ENCODE data around the gene FLRT1.

FLRT1 gene

GRCh38 chr11:64029773-64030172 lies 6.0 kb upstream of the FLRT1 start:
- Histone ChIP-seq H3K27me3 (ENCODE audit: insufficient read depth, low read length, poor library complexity) (peaks cover 3% of the 10 kb centered on the region), H3K56ac (ENCODE audit: low read length) (no peak overlapping the region), H3K4ac (ENCODE audit: low read depth, low read length) (no peak overlapping the region), H2BK15ac (replicated peaks; ENCODE audit: low read depth) (no peak overlapping the region), H3K18ac (ENCODE audit: low read length) (no peak overlapping the region), H3K9ac (ENCODE audit: low read length) (no peak overlapping the region), H3K79me1 (ENCODE audit: low read length) (no peaks in the 10 kb centered on the region), H4K5ac (ENCODE audit: low read length) (no peak overlapping the region), H2AK5ac (ENCODE audit: low read length) (no peak overlapping the region), H3K4me1 (ENCODE audit: control insufficient read depth, low read depth, low read length) (peaks cover 10% of the 10 kb centered on the region), H3K4me3 (ENCODE audit: low read length) (no peak overlapping the region), H4K8ac (ENCODE audit: low read depth, low read length) (no peak overlapping the region), H3K23ac (ENCODE audit: low read length) (no peak overlapping the region), H3K36me3 (ENCODE audit: control insufficient read depth, insufficient read depth, low read length) (no peaks in the 10 kb centered on the region), H2BK5ac (ENCODE audit: low read length) (no peak overlapping the region), H3K27ac (ENCODE audit: low read depth, low read length) (no peak overlapping the region), H2BK120ac (ENCODE audit: low read depth, low read length) (no peak overlapping the region), H3K4me2 (ENCODE audit: low read length) (no peak overlapping the region), H3K79me2 (ENCODE audit: control insufficient read depth, insufficient read depth, low read length) (no peaks in the 10 kb centered on the region)
- no CpG with 5 or more reads among the region's 8 CpGs for WGBS (ENCODE audit: extremely low coverage, insufficient coverage, low lambda C conversion rate)
- DNase-seq, result no peak

- Histone ChIP-seq H3K4me3 (ENCODE audit: low read length) (no peak overlapping the region), H3K56ac (ENCODE audit: low read length) (no peak overlapping the region), H3K18ac (ENCODE audit: low read length) (no peak overlapping the region), H4K5ac (ENCODE audit: low read length) (no peak overlapping the region), H3K4me1 (ENCODE audit: control insufficient read depth, low read depth, low read length) (peaks cover 10% of the 10 kb centered on the region), H3K79me2 (ENCODE audit: control insufficient read depth, insufficient read depth, low read length) (no peaks in the 10 kb centered on the region), H2BK120ac (ENCODE audit: low read depth, low read length) (no peak overlapping the region), H4K8ac (ENCODE audit: low read depth, low read length) (no peak overlapping the region), H3K4ac (ENCODE audit: low read depth, low read length) (no peak overlapping the region), H3K27ac (ENCODE audit: low read depth, low read length) (no peak overlapping the region), H2BK5ac (ENCODE audit: low read length) (no peak overlapping the region), H2AK5ac (ENCODE audit: low read length) (no peak overlapping the region), H2BK15ac (replicated peaks; ENCODE audit: low read depth) (no peak overlapping the region), H3K27me3 (ENCODE audit: insufficient read depth, low read length, poor library complexity) (peaks cover 12% of the 10 kb centered on the region), H3K79me1 (ENCODE audit: low read length) (no peaks in the 10 kb centered on the region), H3K23ac (ENCODE audit: low read length) (no peak overlapping the region), H3K4me2 (ENCODE audit: low read length) (no peak overlapping the region), H3K9ac (ENCODE audit: low read length) (no peak overlapping the region), H3K36me3 (ENCODE audit: control insufficient read depth, insufficient read depth, low read length) (no peaks in the 10 kb centered on the region)
- no CpG with 5 or more reads among the region's 3 CpGs for WGBS (ENCODE audit: extremely low coverage, insufficient coverage, low lambda C conversion rate)
- no peak for DNase-seq
Measured at GRCh38 chr11:64031001-64031400, 4.7 kb upstream of the FLRT1 start.

GRCh38 chr11:64032050-64032449 lies 3.7 kb upstream of the FLRT1 start:
- Histone ChIP-seq H3K4me1 (ENCODE audit: control insufficient read depth, low read depth, low read length) (peaks cover 10% of the 10 kb centered on the region), H3K18ac (ENCODE audit: low read length) (no peak overlapping the region), H2AK5ac (ENCODE audit: low read length) (no peak overlapping the region), H3K56ac (ENCODE audit: low read length) (no peak overlapping the region), H3K79me2 (ENCODE audit: control insufficient read depth, insufficient read depth, low read length) (no peaks in the 10 kb centered on the region), H3K27ac (ENCODE audit: low read depth, low read length) (no peak overlapping the region), H3K27me3 (ENCODE audit: insufficient read depth, low read length, poor library complexity) (peaks cover 22% of the 10 kb centered on the region), H3K4me3 (ENCODE audit: low read length) (no peak overlapping the region), H4K5ac (ENCODE audit: low read length) (no peak overlapping the region), H3K9ac (ENCODE audit: low read length) (no peak overlapping the region), H4K8ac (ENCODE audit: low read depth, low read length) (no peak overlapping the region), H2BK120ac (ENCODE audit: low read depth, low read length) (no peak overlapping the region), H2BK5ac (ENCODE audit: low read length) (no peak overlapping the region), H3K4ac (ENCODE audit: low read depth, low read length) (no peak overlapping the region), H2BK15ac (replicated peaks; ENCODE audit: low read depth) (no peak overlapping the region), H3K36me3 (ENCODE audit: control insufficient read depth, insufficient read depth, low read length) (no peaks in the 10 kb centered on the region), H3K4me2 (ENCODE audit: low read length) (no peak overlapping the region), H3K23ac (ENCODE audit: low read length) (no peak overlapping the region), H3K79me1 (ENCODE audit: low read length) (no peaks in the 10 kb centered on the region)
- no peak for DNase-seq
- WGBS (ENCODE audit: extremely low coverage, insufficient coverage, low lambda C conversion rate), result no CpG with 5 or more reads among the region's 4 CpGs

- no peak overlapping the region for H2AK5ac ChIP-seq (ENCODE audit: low read length)
- H3K4me2 ChIP-seq (ENCODE audit: low read length), result no peak overlapping the region
- H3K79me2 ChIP-seq (ENCODE audit: control insufficient read depth, insufficient read depth, low read length), result no peaks in the 10 kb centered on the region
- no peak overlapping the region for H2BK5ac ChIP-seq (ENCODE audit: low read length)
- no peak overlapping the region for H3K4ac ChIP-seq (ENCODE audit: low read depth, low read length)
- peaks cover 28% of the 10 kb centered on the region for H3K27me3 ChIP-seq (ENCODE audit: insufficient read depth, low read length, poor library complexity)
- no peak overlapping the region for H4K8ac ChIP-seq (ENCODE audit: low read depth, low read length)
- no peaks in the 10 kb centered on the region for H3K36me3 ChIP-seq (ENCODE audit: control insufficient read depth, insufficient read depth, low read length)
- no peak overlapping the region for H3K27ac ChIP-seq (ENCODE audit: low read depth, low read length)
- no peak overlapping the region for H3K56ac ChIP-seq (ENCODE audit: low read length)
- H2BK15ac ChIP-seq (replicated peaks; ENCODE audit: low read depth), result no peak overlapping the region
- peak; percentile 56 for DNase-seq
- no peak overlapping the region for H3K9ac ChIP-seq (ENCODE audit: low read length)
- no peaks in the 10 kb centered on the region for H3K4me1 ChIP-seq (ENCODE audit: control insufficient read depth, low read depth, low read length)
- no peak overlapping the region for H2BK120ac ChIP-seq (ENCODE audit: low read depth, low read length)
- WGBS (ENCODE audit: extremely low coverage, insufficient coverage, low lambda C conversion rate), result no CpG with 5 or more reads among the region's 9 CpGs
- H3K4me3 ChIP-seq (ENCODE audit: low read length), result no peak overlapping the region
- H3K79me1 ChIP-seq (ENCODE audit: low read length), result no peaks in the 10 kb centered on the region
- no peak overlapping the region for H3K18ac ChIP-seq (ENCODE audit: low read length)
- H4K5ac ChIP-seq (ENCODE audit: low read length), result no peak overlapping the region
- H3K23ac ChIP-seq (ENCODE audit: low read length), result no peak overlapping the region
Measured at GRCh38 chr11:64034411-64034811, 1.3 kb upstream of the FLRT1 start.

GRCh38 chr11:64035081-64035524 lies 628 bp upstream of the FLRT1 start:
- H3K4me2 ChIP-seq (ENCODE audit: low read length), result no peak overlapping the region
- H4K5ac ChIP-seq (ENCODE audit: low read length), result no peak overlapping the region
- H3K23ac ChIP-seq (ENCODE audit: low read length), result peak overlapping the region; percentile 66
- no peak overlapping the region for H3K9ac ChIP-seq (ENCODE audit: low read length)
- H2BK120ac ChIP-seq (ENCODE audit: low read depth, low read length), result no peak overlapping the region
- H2BK5ac ChIP-seq (ENCODE audit: low read length), result no peak overlapping the region
- H3K4me3 ChIP-seq (ENCODE audit: low read length), result no peak overlapping the region
- peaks cover 28% of the 10 kb centered on the region for H3K27me3 ChIP-seq (ENCODE audit: insufficient read depth, low read length, poor library complexity)
- DNase-seq, result no peak
- H3K18ac ChIP-seq (ENCODE audit: low read length), result no peak overlapping the region
- no peak overlapping the region for H4K8ac ChIP-seq (ENCODE audit: low read depth, low read length)
- H3K56ac ChIP-seq (ENCODE audit: low read length), result no peak overlapping the region
- no peak overlapping the region for H3K27ac ChIP-seq (ENCODE audit: low read depth, low read length)
- no peaks in the 10 kb centered on the region for H3K79me2 ChIP-seq (ENCODE audit: control insufficient read depth, insufficient read depth, low read length)
- no peak overlapping the region for H2BK15ac ChIP-seq (replicated peaks; ENCODE audit: low read depth)
- WGBS (ENCODE audit: extremely low coverage, insufficient coverage, low lambda C conversion rate), result no CpG with 5 or more reads among the region's 17 CpGs
- H3K79me1 ChIP-seq (ENCODE audit: low read length), result no peaks in the 10 kb centered on the region
- H3K4ac ChIP-seq (ENCODE audit: low read depth, low read length), result no peak overlapping the region
- H3K36me3 ChIP-seq (ENCODE audit: control insufficient read depth, insufficient read depth, low read length), result no peaks in the 10 kb centered on the region
- no peaks in the 10 kb centered on the region for H3K4me1 ChIP-seq (ENCODE audit: control insufficient read depth, low read depth, low read length)
- no peak overlapping the region for H2AK5ac ChIP-seq (ENCODE audit: low read length)
